H1 (cell line): ENCODE measurements around the gene DEAF1. TPM values are rescaled to one million over a fixed set of nuclear protein-coding genes. Genes with fewer than 3 reads are reported as not detected.

Experiments used
- CHD7 ChIP-seq: fragments of 300-600 bp; sonication (generic); IDR thresholded peaks from 2 replicates; pipeline ENCODE4 v1.7.1; 2012; ENCODE audit warnings: low read length, moderate library complexity, mild to moderate bottlenecking, inconsistent platforms; ENCODE audit not compliant: insufficient replicate concordance
- MAFK ChIP-seq: IDR thresholded peaks from 2 replicates; pipeline ENCODE4 v1.6.1; 2012; ENCODE audit warnings: low read depth, mild to moderate bottlenecking, improper control_type of control experiment, low read length
- polyA plus RNA-seq, 7 experiments: library from polyadenylated mRNA; depleted of rRNA in 3 of 7; stranded (reverse) in 5 of 7; unstranded in 2 of 7; fragments of >200 nt in 5 of 7; fragments of 200-250 nt in 2 of 7; gene quantifications; 1 replicate in 5 of 7; 2 replicates in 1 of 7; 4 replicates in 1 of 7; pipeline versions ENCODE4 v1.2.1 to v1.2.3, GENCODE V29; 2011 to 2013; ENCODE audit warnings: missing spikeins in 2 of 7, mixed read lengths in 2 of 7
- total RNA-seq: library from RNA; stranded (reverse); fragmentation: NEBNext Ultra II Directional; extraction: Animal tissue kit (Norgen Biotek cat#: 25700); gene quantifications from 2 replicates; pipeline ENCODE4 v1.2.1, GENCODE V29; 2021

Gene DEAF1
- total and polyA plus RNA-seq, 2 of the 8 experiments (the other 6 are each of a cell fraction or from before 2014, with no cell fraction given): 47.3 to 58.4 TPM

- TF ChIP-seq CHD7: no peak
- no peak for TF ChIP-seq MAFK
Observed at GRCh38 chr11:646214-646613, 48.8 kb downstream of the DEAF1 start (continued).
